ENCODE results near the gene UVSSA. TPM values are rescaled to one million over a fixed set of nuclear protein-coding genes. Genes with fewer than 3 reads are reported as not detected.
A peak's percentile ranks its signal among the peaks of the same experiment; 100 is the strongest.

UVSSA gene
- total and polyA plus RNA-seq, 2 donors (not counting 1 experiment from before 2014, with no cell fraction given), result 34.6 to 40.5 TPM

GRCh38 chr4:1401409-1402020, 54.5 kb downstream of the UVSSA start:
- H3K36me3 ChIP-seq (replicated peaks in 1 of 2; ENCODE audit: control extremely low read depth in 1 of 2, control insufficient read depth in 1 of 2, extremely low read depth in 1 of 2, insufficient read depth in 2 of 2, low read length in 1 of 2), result no peaks in the 10 kb centered on the region
- Mint-ChIP-seq H3K27ac (no peak overlapping the region), H3K9me3 (ENCODE audit: insufficient read depth) (no peaks in the 10 kb centered on the region), H3K4me3 (no peak overlapping the region), H3K4me1 (peaks cover 3% of the 10 kb centered on the region), H3K27me3 (peaks cover 15% of the 10 kb centered on the region)
- H3K4me2 ChIP-seq (replicated peaks; ENCODE audit: low read depth, low read length, poor library complexity, severe bottlenecking), result peak overlapping the region; percentile 56
- H4K20me1 ChIP-seq (ENCODE audit: control insufficient read depth, insufficient read depth, low read length, poor library complexity, severe bottlenecking), result no peaks in the 10 kb centered on the region
- peaks cover 16 to 29% of the 10 kb centered on the region in 2 donors for H3K4me1 ChIP-seq (ENCODE audit: control insufficient read depth in 2 of 2, insufficient read depth in 2 of 2, low read length in 2 of 2)
- no peak overlapping the region for H3K27ac ChIP-seq (ENCODE audit: low read length in 2 of 2)
- no peak for ATAC-seq (ENCODE audit: low read depth)
- peaks cover 0 to 53% (median 24%) of the 10 kb centered on the region in 4 experiments for H3K27me3 ChIP-seq (replicated peaks in 1 of 4; ENCODE audit: control extremely low read depth in 1 of 4, control insufficient read depth in 3 of 4, insufficient read depth in 4 of 4, low read length in 3 of 4)
- ChIA-PET CTCF (no interaction called here), POLR2A (no interaction called here)
- H3K9me3 ChIP-seq (ENCODE audit: control extremely low read depth in 1 of 3, control insufficient read depth in 2 of 3, insufficient read depth in 1 of 3, low read length in 2 of 3), result peaks cover 0 to 79% (median 7%) of the 10 kb centered on the region in 3 donors
- 43% methylated on average over 17 of the region's 18 CpGs for whole genome bisulfite sequencing (ENCODE audit: insufficient coverage)
- no peak overlapping the region for H2AFZ ChIP-seq (ENCODE audit: insufficient read depth, low read depth, low read length, poor library complexity, severe bottlenecking)
- TF ChIP-seq, protein P1, sequence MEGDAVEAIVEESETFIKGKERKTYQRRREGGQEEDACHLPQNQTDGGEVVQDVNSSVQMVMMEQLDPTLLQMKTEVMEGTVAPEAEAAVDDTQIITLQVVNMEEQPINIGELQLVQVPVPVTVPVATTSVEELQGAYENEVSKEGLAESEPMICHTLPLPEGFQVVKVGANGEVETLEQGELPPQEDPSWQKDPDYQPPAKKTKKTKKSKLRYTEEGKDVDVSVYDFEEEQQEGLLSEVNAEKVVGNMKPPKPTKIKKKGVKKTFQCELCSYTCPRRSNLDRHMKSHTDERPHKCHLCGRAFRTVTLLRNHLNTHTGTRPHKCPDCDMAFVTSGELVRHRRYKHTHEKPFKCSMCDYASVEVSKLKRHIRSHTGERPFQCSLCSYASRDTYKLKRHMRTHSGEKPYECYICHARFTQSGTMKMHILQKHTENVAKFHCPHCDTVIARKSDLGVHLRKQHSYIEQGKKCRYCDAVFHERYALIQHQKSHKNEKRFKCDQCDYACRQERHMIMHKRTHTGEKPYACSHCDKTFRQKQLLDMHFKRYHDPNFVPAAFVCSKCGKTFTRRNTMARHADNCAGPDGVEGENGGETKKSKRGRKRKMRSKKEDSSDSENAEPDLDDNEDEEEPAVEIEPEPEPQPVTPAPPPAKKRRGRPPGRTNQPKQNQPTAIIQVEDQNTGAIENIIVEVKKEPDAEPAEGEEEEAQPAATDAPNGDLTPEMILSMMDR (IDR thresholded peaks at IDR 0.05), result no peak
- TF ChIP-seq EZH2 (IDR thresholded peaks at IDR 0.05; ENCODE audit: borderline replicate concordance, insufficient read depth, low read depth, low read length, poor library complexity, severe bottlenecking), result no peak
- no peak overlapping the region for H3K9ac ChIP-seq (ENCODE audit: low read length)
- H3K79me2 ChIP-seq (ENCODE audit: control insufficient read depth, insufficient read depth, low read length), result no peaks in the 10 kb centered on the region
- H3K4me3 ChIP-seq (ENCODE audit: control extremely low read depth in 1 of 5, extremely low read depth in 1 of 5, insufficient read depth in 1 of 5, low read depth in 2 of 5, low read length in 4 of 5), result no peak overlapping the region
- no peak for DNase-seq
- intact Hi-C loops (cut with micrococcal nuclease), result no loop called here

- Histone ChIP-seq H3K79me2 (ENCODE audit: control insufficient read depth, insufficient read depth, low read length) (no peaks in the 10 kb centered on the region), H3K36me3 (replicated peaks in 1 of 2; ENCODE audit: control extremely low read depth in 1 of 2, control insufficient read depth in 1 of 2, extremely low read depth in 1 of 2, insufficient read depth in 2 of 2, low read length in 1 of 2) (no peaks in the 10 kb centered on the region), H3K4me1 (ENCODE audit: control insufficient read depth in 2 of 2, insufficient read depth in 2 of 2, low read length in 2 of 2) (peaks cover 16 to 30% of the 10 kb centered on the region in 2 donors), H3K9me3 (ENCODE audit: control extremely low read depth in 1 of 3, control insufficient read depth in 2 of 3, insufficient read depth in 1 of 3, low read length in 2 of 3) (peaks cover 0 to 78% (median 7%) of the 10 kb centered on the region in 3 donors), H3K4me2 (replicated peaks; ENCODE audit: low read depth, low read length, poor library complexity, severe bottlenecking) (peak overlapping the region; percentile 56), H3K27ac (ENCODE audit: low read length in 2 of 2) (no peak overlapping the region), H3K27me3 (replicated peaks in 1 of 4; ENCODE audit: control extremely low read depth in 1 of 4, control insufficient read depth in 3 of 4, insufficient read depth in 4 of 4, low read length in 3 of 4) (peaks cover 0 to 56% (median 26%) of the 10 kb centered on the region in 4 experiments), H3K9ac (ENCODE audit: low read length) (no peak overlapping the region), H4K20me1 (ENCODE audit: control insufficient read depth, insufficient read depth, low read length, poor library complexity, severe bottlenecking) (no peaks in the 10 kb centered on the region), H3K4me3 (ENCODE audit: control extremely low read depth in 1 of 5, extremely low read depth in 1 of 5, insufficient read depth in 1 of 5, low read depth in 2 of 5, low read length in 4 of 5) (no peak overlapping the region), H2AFZ (ENCODE audit: insufficient read depth, low read depth, low read length, poor library complexity, severe bottlenecking) (no peak overlapping the region)
- no peaks in the 10 kb centered on the region for H3K9me3 Mint-ChIP-seq (ENCODE audit: insufficient read depth)
- ChIA-PET POLR2A (no interaction called here), CTCF (no interaction called here)
- no peak overlapping the region for H3K27ac Mint-ChIP-seq
- peaks cover 3% of the 10 kb centered on the region for H3K4me1 Mint-ChIP-seq
- TF ChIP-seq, protein P1 (IDR thresholded peaks at IDR 0.05), result no peak
- no peak for TF ChIP-seq EZH2 (IDR thresholded peaks at IDR 0.05; ENCODE audit: borderline replicate concordance, insufficient read depth, low read depth, low read length, poor library complexity, severe bottlenecking)
- 13% methylated on average over 24 of the region's 24 CpGs for WGBS (ENCODE audit: insufficient coverage)
- intact Hi-C loops (cut with micrococcal nuclease), result no loop called here
- H3K4me3 Mint-ChIP-seq, result no peak overlapping the region
- peaks cover 16% of the 10 kb centered on the region for H3K27me3 Mint-ChIP-seq
- DNase-seq (no peak), ATAC-seq (ENCODE audit: low read depth) (no peak)
Measured at GRCh38 chr4:1402021-1402515, 55.1 kb downstream of the UVSSA start.

Measured in B cell (primary cell).